IMR-90 (cell line): Measurements from ENCODE around the gene CP.

Source experiments
- BHLHE40 ChIP-seq: fragments of 150-350 bp; IDR thresholded peaks from 2 replicates; pipeline ENCODE4 v1.6.1; 2016; ENCODE audit warnings: mild to moderate bottlenecking, low read depth, low read length
- CEBPB ChIP-seq: IDR thresholded peaks from 2 replicates; pipeline ENCODE4 v1.6.1; 2012; ENCODE audit warnings: low read depth, low read length, improper control_type of control experiment
- CHD1 ChIP-seq: IDR thresholded peaks from 2 replicates; pipeline ENCODE4 v1.6.1; 2012; ENCODE audit warnings: low read depth, low read length, improper control_type of control experiment
- FOS ChIP-seq: fragments of 150-350 bp; IDR thresholded peaks from 2 replicates; pipeline ENCODE4 v1.6.1; 2016; ENCODE audit warnings: low read depth, low read length
- MXI1 ChIP-seq: IDR thresholded peaks from 2 replicates; pipeline ENCODE4 v1.6.1; 2012; ENCODE audit warnings: low read depth, mild to moderate bottlenecking, low read length, moderate library complexity, borderline replicate concordance
- NFE2L2 ChIP-seq: fragments of 150-350 bp; IDR thresholded peaks from 2 replicates; pipeline ENCODE4 v1.6.1; 2016; ENCODE audit warnings: low read depth, mild to moderate bottlenecking, low read length
- POLR2A ChIP-seq: IDR thresholded peaks from 2 replicates; pipeline ENCODE4 v1.6.1; 2012; ENCODE audit warnings: mild to moderate bottlenecking, low read depth, low read length
- RAD21 ChIP-seq: IDR thresholded peaks from 2 replicates; pipeline ENCODE4 v1.6.1; 2012; ENCODE audit warnings: low read length, improper control_type of control experiment
- RCOR1 ChIP-seq: IDR thresholded peaks from 2 replicates; pipeline ENCODE4 v1.6.1; 2012; ENCODE audit warnings: mild to moderate bottlenecking, low read length, improper control_type of control experiment; ENCODE audit not compliant: insufficient replicate concordance
- RFX5 ChIP-seq: IDR thresholded peaks from 2 replicates; pipeline ENCODE4 v1.8.0; 2012; ENCODE audit warnings: low read depth, mild to moderate bottlenecking, low read length, moderate library complexity
- SMC3 ChIP-seq: fragments of 150-350 bp; IDR thresholded peaks from 2 replicates; pipeline ENCODE4 v1.6.1; 2016; ENCODE audit warnings: low read depth, mild to moderate bottlenecking, antibody characterized with exemption, low read length, moderate library complexity
- TF ChIP-seq, protein P1 (sequence below): conservative IDR thresholded peaks from 2 replicates; pipeline ENCODE4 v1.5.1; 2012; ENCODE audit warnings: mild to moderate bottlenecking, low read depth, low read length, improper control_type of control experiment
- TF ChIP-seq, protein P2 (sequence below): fragments of 150-350 bp; IDR thresholded peaks from 2 replicates; pipeline ENCODE4 v1.6.1; 2017; ENCODE audit warnings: mild to moderate bottlenecking, antibody characterized with exemption, low read length, low read depth

DNA sequence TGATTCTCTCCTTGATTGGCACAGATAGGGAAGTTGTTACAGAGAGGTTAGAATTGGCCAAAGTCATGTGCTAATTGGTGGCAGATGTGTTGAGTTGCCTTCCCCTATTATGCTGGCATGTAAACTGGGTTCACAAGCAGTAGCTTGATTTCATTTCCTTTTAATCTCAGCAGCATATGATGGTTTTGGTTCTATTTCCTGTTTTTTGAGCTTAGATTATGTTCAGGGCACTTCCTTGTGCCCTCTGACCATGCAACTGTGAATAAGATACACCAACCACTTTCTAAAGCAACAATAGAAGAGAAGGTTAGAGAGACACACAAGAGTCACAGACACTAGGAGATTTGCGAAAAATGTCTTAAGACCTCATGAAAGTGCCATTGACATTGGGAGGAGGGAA, 75.7 kb downstream of the CP start:
- TF ChIP-seq, protein P1, sequence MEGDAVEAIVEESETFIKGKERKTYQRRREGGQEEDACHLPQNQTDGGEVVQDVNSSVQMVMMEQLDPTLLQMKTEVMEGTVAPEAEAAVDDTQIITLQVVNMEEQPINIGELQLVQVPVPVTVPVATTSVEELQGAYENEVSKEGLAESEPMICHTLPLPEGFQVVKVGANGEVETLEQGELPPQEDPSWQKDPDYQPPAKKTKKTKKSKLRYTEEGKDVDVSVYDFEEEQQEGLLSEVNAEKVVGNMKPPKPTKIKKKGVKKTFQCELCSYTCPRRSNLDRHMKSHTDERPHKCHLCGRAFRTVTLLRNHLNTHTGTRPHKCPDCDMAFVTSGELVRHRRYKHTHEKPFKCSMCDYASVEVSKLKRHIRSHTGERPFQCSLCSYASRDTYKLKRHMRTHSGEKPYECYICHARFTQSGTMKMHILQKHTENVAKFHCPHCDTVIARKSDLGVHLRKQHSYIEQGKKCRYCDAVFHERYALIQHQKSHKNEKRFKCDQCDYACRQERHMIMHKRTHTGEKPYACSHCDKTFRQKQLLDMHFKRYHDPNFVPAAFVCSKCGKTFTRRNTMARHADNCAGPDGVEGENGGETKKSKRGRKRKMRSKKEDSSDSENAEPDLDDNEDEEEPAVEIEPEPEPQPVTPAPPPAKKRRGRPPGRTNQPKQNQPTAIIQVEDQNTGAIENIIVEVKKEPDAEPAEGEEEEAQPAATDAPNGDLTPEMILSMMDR, result no peak
- TF ChIP-seq POLR2A (no peak), BHLHE40 (no peak), RAD21 (no peak), SMC3 (no peak), CEBPB (no peak), NFE2L2 (no peak), FOS (no peak), MXI1 (no peak), RFX5 (no peak), CHD1 (no peak), RCOR1 (no peak)
- TF ChIP-seq, protein P2, sequence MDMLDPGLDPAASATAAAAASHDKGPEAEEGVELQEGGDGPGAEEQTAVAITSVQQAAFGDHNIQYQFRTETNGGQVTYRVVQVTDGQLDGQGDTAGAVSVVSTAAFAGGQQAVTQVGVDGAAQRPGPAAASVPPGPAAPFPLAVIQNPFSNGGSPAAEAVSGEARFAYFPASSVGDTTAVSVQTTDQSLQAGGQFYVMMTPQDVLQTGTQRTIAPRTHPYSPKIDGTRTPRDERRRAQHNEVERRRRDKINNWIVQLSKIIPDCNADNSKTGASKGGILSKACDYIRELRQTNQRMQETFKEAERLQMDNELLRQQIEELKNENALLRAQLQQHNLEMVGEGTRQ, result no peak
